Neural cell (in vitro differentiated cells): ENCODE measurements around the gene APOL5.

Experiments
- EP300 ChIP-seq: fragments of 450-650 bp; conservative IDR thresholded peaks from 2 replicates; pipeline ENCODE4 v1.6.1; 2014; ENCODE audit warnings: antibody characterized with exemption, mild to moderate bottlenecking, moderate library complexity; ENCODE audit not compliant: poor library complexity, severe bottlenecking
- EZH2 ChIP-seq: fragments of 200-600, 300-800 bp; shearing (Covaris generic), sonication (generic); IDR thresholded peaks from 2 replicates; pipeline ENCODE4 v1.6.1; 2014; ENCODE audit warnings: antibody characterized with exemption, low read length, borderline replicate concordance, mild to moderate bottlenecking; ENCODE audit not compliant: insufficient read depth, poor library complexity, severe bottlenecking
- POLR2AphosphoS5 ChIP-seq: IDR thresholded peaks from 2 replicates; pipeline ENCODE4 v1.6.1; 2012
- RAD21 ChIP-seq: fragments of 450-650 bp; conservative IDR thresholded peaks from 2 replicates; pipeline ENCODE4 v1.6.1; 2014; ENCODE audit warnings: antibody characterized with exemption, mild to moderate bottlenecking, moderate library complexity
- SMC3 ChIP-seq: fragments of 450-650 bp; conservative IDR thresholded peaks from 2 replicates; pipeline ENCODE4 v1.6.1; 2014; ENCODE audit warnings: antibody characterized with exemption, mild to moderate bottlenecking, moderate library complexity; ENCODE audit not compliant: poor library complexity
- TAF1 ChIP-seq: IDR thresholded peaks from 2 replicates; pipeline ENCODE4 v1.6.1; 2012; ENCODE audit warnings: low read depth
- TF ChIP-seq, protein P1 (sequence below): IDR thresholded peaks from 2 replicates; pipeline ENCODE4 v1.6.1; 2012; ENCODE audit warnings: borderline replicate concordance
- TF ChIP-seq, protein P2 (sequence below): fragments of 450-650 bp; IDR thresholded peaks from 2 replicates; pipeline ENCODE4 v1.5.1; 2014; ENCODE audit warnings: antibody characterized with exemption, mild to moderate bottlenecking, moderate library complexity; ENCODE audit not compliant: poor library complexity, severe bottlenecking

DNA sequence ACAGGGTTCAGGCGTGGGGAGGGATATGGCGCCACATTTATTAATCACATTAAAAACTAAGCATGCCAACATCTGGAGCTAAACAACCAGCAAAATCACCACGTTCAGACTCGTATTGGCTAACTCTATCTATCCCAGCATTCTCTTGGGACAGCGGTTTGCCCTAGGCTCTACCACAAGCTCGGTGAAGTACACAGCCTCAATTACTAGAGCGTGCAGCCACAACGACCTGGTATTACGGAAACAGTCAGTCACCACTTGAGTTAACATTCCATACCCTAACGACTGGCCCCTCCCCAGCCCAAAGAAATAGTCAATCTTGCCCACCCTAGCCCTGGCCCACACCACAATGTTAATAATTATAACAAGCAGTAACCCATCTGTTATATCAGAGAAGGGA, 32.1 kb downstream of the APOL5 start:
- TF ChIP-seq, protein P1, sequence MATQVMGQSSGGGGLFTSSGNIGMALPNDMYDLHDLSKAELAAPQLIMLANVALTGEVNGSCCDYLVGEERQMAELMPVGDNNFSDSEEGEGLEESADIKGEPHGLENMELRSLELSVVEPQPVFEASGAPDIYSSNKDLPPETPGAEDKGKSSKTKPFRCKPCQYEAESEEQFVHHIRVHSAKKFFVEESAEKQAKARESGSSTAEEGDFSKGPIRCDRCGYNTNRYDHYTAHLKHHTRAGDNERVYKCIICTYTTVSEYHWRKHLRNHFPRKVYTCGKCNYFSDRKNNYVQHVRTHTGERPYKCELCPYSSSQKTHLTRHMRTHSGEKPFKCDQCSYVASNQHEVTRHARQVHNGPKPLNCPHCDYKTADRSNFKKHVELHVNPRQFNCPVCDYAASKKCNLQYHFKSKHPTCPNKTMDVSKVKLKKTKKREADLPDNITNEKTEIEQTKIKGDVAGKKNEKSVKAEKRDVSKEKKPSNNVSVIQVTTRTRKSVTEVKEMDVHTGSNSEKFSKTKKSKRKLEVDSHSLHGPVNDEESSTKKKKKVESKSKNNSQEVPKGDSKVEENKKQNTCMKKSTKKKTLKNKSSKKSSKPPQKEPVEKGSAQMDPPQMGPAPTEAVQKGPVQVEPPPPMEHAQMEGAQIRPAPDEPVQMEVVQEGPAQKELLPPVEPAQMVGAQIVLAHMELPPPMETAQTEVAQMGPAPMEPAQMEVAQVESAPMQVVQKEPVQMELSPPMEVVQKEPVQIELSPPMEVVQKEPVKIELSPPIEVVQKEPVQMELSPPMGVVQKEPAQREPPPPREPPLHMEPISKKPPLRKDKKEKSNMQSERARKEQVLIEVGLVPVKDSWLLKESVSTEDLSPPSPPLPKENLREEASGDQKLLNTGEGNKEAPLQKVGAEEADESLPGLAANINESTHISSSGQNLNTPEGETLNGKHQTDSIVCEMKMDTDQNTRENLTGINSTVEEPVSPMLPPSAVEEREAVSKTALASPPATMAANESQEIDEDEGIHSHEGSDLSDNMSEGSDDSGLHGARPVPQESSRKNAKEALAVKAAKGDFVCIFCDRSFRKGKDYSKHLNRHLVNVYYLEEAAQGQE, result no peak
- TF ChIP-seq POLR2AphosphoS5 (no peak), SMC3 (no peak), RAD21 (no peak), EZH2 (no peak), TAF1 (no peak), EP300 (no peak)
- TF ChIP-seq, protein P2, sequence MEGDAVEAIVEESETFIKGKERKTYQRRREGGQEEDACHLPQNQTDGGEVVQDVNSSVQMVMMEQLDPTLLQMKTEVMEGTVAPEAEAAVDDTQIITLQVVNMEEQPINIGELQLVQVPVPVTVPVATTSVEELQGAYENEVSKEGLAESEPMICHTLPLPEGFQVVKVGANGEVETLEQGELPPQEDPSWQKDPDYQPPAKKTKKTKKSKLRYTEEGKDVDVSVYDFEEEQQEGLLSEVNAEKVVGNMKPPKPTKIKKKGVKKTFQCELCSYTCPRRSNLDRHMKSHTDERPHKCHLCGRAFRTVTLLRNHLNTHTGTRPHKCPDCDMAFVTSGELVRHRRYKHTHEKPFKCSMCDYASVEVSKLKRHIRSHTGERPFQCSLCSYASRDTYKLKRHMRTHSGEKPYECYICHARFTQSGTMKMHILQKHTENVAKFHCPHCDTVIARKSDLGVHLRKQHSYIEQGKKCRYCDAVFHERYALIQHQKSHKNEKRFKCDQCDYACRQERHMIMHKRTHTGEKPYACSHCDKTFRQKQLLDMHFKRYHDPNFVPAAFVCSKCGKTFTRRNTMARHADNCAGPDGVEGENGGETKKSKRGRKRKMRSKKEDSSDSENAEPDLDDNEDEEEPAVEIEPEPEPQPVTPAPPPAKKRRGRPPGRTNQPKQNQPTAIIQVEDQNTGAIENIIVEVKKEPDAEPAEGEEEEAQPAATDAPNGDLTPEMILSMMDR, result no peak
